Sigmoid colon (tissue), 4 donors: ENCODE measurements around the gene WNT9A.

Experiments used
- POLR2AphosphoS5 ChIP-seq, 4 donors: sonication (generic); formaldehyde crosslinking; IDR thresholded peaks; one replicate each; pipeline ENCODE4 v1.6.1; 2017; ENCODE audit warnings: antibody characterized with exemption in 4 of 4
- TF ChIP-seq, protein P1 (sequence below), 4 experiments: fragments of 450-650 bp in 3 of 4; fragments of 200-600 bp in 1 of 4; IDR thresholded peaks; one replicate each; pipeline ENCODE4 v1.5.1; 2016 to 2019; ENCODE audit warnings: antibody characterized with exemption in 4 of 4, mild to moderate bottlenecking in 3 of 4, moderate library complexity in 2 of 4

DNA sequence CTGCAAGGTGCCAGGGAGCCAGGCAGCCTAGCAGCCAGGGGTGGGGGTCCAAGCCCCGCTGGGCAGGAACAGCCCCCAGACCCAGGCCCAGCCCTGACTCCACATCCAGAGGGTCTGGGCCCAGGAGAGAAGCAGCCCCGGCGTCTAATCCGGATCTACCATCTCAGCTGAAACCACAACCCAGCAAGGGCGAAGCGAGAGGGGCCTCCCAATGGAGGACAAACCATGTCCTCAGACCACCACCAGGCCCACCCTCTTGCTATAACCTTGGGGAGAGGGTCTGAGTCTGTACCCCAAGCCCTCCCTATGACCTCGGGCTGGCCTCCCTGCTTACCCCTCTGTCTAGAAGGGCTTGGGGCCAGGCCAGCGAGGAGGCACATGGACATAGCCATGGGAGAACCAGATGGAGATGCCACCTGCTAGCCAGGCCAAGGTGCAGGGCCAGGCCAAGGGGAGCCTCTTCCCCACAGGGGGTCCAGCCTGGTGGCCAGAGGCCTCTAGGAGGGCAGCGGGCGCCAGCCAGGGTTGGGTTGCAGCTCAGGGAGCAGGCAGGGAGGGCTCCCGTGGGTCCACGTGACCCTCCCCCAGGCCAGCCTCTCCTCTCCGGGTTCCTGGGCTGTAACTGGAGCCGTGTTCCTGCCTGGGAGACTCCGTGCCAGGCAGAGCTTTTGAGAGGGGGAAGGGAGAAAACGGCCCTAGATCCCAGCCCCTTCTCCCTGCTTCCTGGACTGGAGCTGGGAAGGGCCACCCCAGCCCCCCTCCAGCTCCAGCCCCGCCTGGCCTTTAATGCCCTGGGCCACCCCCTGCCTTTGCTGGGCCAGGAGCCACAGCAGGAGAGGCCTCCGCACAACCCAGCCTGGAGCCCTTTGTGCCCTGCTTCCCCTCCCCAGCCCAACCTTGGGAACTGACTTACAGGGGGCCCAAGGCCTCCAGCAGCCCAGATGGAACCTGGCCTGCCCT, 2.5 kb downstream of the WNT9A start:
- TF ChIP-seq, protein P1, sequence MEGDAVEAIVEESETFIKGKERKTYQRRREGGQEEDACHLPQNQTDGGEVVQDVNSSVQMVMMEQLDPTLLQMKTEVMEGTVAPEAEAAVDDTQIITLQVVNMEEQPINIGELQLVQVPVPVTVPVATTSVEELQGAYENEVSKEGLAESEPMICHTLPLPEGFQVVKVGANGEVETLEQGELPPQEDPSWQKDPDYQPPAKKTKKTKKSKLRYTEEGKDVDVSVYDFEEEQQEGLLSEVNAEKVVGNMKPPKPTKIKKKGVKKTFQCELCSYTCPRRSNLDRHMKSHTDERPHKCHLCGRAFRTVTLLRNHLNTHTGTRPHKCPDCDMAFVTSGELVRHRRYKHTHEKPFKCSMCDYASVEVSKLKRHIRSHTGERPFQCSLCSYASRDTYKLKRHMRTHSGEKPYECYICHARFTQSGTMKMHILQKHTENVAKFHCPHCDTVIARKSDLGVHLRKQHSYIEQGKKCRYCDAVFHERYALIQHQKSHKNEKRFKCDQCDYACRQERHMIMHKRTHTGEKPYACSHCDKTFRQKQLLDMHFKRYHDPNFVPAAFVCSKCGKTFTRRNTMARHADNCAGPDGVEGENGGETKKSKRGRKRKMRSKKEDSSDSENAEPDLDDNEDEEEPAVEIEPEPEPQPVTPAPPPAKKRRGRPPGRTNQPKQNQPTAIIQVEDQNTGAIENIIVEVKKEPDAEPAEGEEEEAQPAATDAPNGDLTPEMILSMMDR (IDR thresholded peaks at IDR 0.05) = no peak
- TF ChIP-seq POLR2AphosphoS5 (IDR thresholded peaks at IDR 0.05) = peak; percentile 9 to 62 (median 20)
